Measurements from ENCODE around the gene HRCT1.

Gene HRCT1

DNA sequence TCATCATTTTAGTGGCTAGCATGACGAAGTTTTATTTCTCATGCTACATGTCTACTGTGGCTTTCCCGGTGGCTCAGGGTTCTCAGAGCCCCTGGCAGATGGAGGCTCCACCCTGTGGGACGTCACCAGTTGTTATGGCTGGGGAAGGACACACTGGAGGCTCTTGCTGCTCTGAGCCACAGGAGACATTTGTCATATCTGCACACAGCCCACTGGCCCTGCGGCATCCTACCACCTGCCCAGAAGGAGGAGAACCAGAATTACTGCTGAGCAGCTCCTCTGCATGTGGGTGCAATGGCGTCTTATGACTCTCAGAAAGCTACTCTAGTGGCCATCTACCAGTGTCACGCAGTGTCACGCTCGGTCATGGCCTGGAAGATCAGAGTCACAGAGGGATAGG lies 42.4 kb upstream of the HRCT1 start:
- TF ChIP-seq REST (IDR thresholded peaks at IDR 0.05; ENCODE audit: insufficient read depth in 1 of 2, low read depth in 2 of 2, low read length in 2 of 2) (no peak), POLR2AphosphoS5 (IDR thresholded peaks at IDR 0.05; ENCODE audit: low read depth, low read length) (no peak), FOXP2 (optimal IDR thresholded peaks at IDR 0.05; ENCODE audit: borderline replicate concordance, extremely low read depth, extremely low read length, insufficient read depth) (no peak), SIN3A (IDR thresholded peaks at IDR 0.05; ENCODE audit: borderline replicate concordance, insufficient read depth, low read length) (no peak), TAF1 (IDR thresholded peaks at IDR 0.05; ENCODE audit: borderline replicate concordance, insufficient read depth, low read length) (no peak)

DNA sequence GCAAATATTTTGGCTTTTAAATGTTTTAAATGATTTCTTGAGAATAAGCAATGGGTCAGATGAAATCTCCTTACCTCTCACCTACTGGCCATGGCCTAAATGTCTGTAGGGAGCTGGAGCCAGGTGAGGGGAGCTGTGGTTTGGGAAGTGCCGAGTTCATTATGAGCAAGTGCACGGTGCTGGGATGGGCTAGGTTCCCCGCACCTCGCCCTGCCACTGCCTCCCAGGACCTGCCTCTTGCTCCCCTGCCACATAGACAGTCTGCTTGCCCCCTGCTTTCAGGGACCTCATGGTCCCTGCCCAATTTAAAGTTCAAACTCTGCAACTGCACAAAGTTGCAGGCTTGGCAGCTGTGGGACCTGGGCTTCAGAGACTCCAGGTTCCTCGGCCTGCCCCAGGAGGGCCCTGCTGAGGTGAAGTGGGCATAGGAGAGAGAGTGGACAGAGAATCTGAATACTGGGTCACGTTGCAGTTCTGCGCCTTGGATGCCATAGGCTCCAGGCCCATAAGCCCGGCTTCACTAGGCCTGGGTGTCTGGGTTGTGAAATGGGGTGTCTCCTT lies 41.2 kb upstream of the HRCT1 start:
- no peak for TF ChIP-seq REST (IDR thresholded peaks at IDR 0.05; ENCODE audit: insufficient read depth in 1 of 2, low read depth in 2 of 2, low read length in 2 of 2)
- TF ChIP-seq TAF1 (IDR thresholded peaks at IDR 0.05; ENCODE audit: borderline replicate concordance, insufficient read depth, low read length) = no peak
- TF ChIP-seq SIN3A (IDR thresholded peaks at IDR 0.05; ENCODE audit: borderline replicate concordance, insufficient read depth, low read length) = no peak
- no peak for TF ChIP-seq FOXP2 (optimal IDR thresholded peaks at IDR 0.05; ENCODE audit: borderline replicate concordance, extremely low read depth, extremely low read length, insufficient read depth)
- TF ChIP-seq POLR2AphosphoS5 (IDR thresholded peaks at IDR 0.05; ENCODE audit: low read depth, low read length) = no peak

GRCh38 chr9:35867538-35867937 lies 38.5 kb upstream of the HRCT1 start:
- no peak for TF ChIP-seq TAF1 (IDR thresholded peaks at IDR 0.05; ENCODE audit: borderline replicate concordance, insufficient read depth, low read length)
- no peak for TF ChIP-seq REST (IDR thresholded peaks at IDR 0.05; ENCODE audit: insufficient read depth in 1 of 2, low read depth in 2 of 2, low read length in 2 of 2)
- no peak for TF ChIP-seq POLR2AphosphoS5 (IDR thresholded peaks at IDR 0.05; ENCODE audit: low read depth, low read length)

DNA sequence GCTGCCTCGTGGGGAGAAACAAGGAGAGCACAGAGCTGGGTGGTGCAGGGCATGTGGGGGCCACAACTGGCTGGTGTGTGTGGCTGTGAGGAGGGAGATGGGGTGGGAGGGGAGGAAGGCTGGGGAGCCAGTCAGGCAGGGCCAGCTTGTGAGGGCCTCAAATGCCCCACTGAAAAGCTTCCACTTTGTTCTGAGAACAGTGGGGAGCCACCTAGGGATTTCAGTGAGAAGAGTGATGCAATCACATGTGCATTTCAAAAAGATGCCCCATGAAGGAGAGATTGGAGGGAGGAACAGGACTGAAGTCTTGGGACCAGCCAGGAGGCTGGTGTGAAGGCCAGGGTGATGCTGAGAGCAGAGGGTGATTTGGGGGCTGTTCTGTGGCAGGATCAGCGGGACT lies 37.1 kb upstream of the HRCT1 start:
- no peak for TF ChIP-seq REST (IDR thresholded peaks at IDR 0.05; ENCODE audit: insufficient read depth in 1 of 2, low read depth in 2 of 2, low read length in 2 of 2)
- TF ChIP-seq TAF1 (IDR thresholded peaks at IDR 0.05; ENCODE audit: borderline replicate concordance, insufficient read depth, low read length) = no peak
- TF ChIP-seq SIN3A (IDR thresholded peaks at IDR 0.05; ENCODE audit: borderline replicate concordance, insufficient read depth, low read length) = no peak
- no peak for TF ChIP-seq FOXP2 (optimal IDR thresholded peaks at IDR 0.05; ENCODE audit: borderline replicate concordance, extremely low read depth, extremely low read length, insufficient read depth)
- TF ChIP-seq POLR2AphosphoS5 (IDR thresholded peaks at IDR 0.05; ENCODE audit: low read depth, low read length) = no peak
